ENCODE measurements around the gene BORCS8. TPM values are rescaled to one million over a fixed set of nuclear protein-coding genes. Genes with fewer than 3 reads are reported as not detected.

Gene BORCS8
- total RNA-seq, 1 donor from 2014 or later, result 4.2 TPM

DNA sequence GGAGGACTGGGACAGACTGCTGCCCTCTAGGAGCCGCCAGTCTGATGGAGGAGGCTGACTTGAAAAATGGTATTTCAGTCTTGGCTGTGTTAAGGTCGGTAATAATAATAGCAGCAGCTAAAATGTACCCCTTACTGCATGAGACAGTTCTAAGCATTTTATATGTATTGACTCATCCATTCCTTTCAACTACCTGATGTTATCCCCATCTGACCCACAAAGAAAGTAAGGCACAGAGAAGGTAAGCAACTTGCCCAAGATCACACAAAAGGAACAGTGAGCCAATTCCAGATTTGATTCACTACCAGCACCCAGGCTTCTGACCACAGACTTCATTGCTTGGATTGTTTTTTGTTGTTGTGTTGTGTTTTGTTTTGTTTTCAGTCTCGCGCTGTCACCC, 23.8 kb upstream of the BORCS8 start:
- H3K4me3 ChIP-seq (ENCODE audit: low read length in 3 of 3), result no peak overlapping the region
- peaks cover 41 to 52% (median 43%) of the 10 kb centered on the region in 3 donors for H3K27me3 ChIP-seq (ENCODE audit: control insufficient read depth in 3 of 3, insufficient read depth in 3 of 3, low read length in 3 of 3)
- no peak overlapping the region for H3K27ac ChIP-seq (ENCODE audit: low read depth, low read length)

DNA sequence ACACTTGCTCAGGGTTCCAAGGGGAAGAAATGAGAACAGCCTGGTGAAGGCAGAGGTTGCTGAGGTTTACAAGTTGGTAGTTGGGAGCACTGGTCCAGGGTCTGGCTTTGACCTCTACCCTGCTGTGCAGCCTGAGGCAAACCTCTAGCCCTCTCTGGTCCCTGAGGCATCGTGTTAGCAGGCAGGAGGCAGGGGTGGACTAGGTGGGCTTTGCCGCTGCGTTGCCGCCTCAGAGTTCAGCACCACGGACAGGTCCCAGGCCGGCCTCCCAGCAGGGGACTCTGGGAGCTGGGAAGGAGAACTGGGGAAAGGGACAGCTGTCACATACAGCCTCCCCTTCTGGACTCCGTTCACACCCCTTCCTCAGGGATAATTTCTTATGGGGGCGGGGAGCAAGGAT, 22.9 kb upstream of the BORCS8 start:
- H3K27me3 ChIP-seq (ENCODE audit: control insufficient read depth in 3 of 3, insufficient read depth in 3 of 3, low read length in 3 of 3), result peaks cover 41 to 57% (median 47%) of the 10 kb centered on the region in 3 donors
- H3K27ac ChIP-seq (ENCODE audit: low read depth, low read length), result no peak overlapping the region
- H3K9ac ChIP-seq (ENCODE audit: low read depth in 1 of 3, low read length in 3 of 3), result no peak overlapping the region
- H3K4me3 ChIP-seq (ENCODE audit: low read length in 3 of 3), result no peak overlapping the region
- no peaks in the 10 kb centered on the region for H3K36me3 ChIP-seq (ENCODE audit: control insufficient read depth in 3 of 3, insufficient read depth in 3 of 3, low read length in 3 of 3)
- H3K4me1 ChIP-seq (ENCODE audit: control insufficient read depth in 3 of 3, insufficient read depth in 3 of 3, low read length in 3 of 3), result no peaks in the 10 kb centered on the region
- no peaks in the 10 kb centered on the region for H3K9me3 ChIP-seq (ENCODE audit: control insufficient read depth in 3 of 3, low read length in 3 of 3)

More for the DNA sequence above, 23.8 kb upstream of the BORCS8 start:
- H3K36me3 ChIP-seq (ENCODE audit: control insufficient read depth in 3 of 3, insufficient read depth in 3 of 3, low read length in 3 of 3), result no peaks in the 10 kb centered on the region
- H3K9me3 ChIP-seq (ENCODE audit: control insufficient read depth in 3 of 3, low read length in 3 of 3), result no peaks in the 10 kb centered on the region
- H3K4me1 ChIP-seq (ENCODE audit: control insufficient read depth in 3 of 3, insufficient read depth in 3 of 3, low read length in 3 of 3), result no peaks in the 10 kb centered on the region
- H3K9ac ChIP-seq (ENCODE audit: low read depth in 1 of 3, low read length in 3 of 3), result no peak overlapping the region

DNA sequence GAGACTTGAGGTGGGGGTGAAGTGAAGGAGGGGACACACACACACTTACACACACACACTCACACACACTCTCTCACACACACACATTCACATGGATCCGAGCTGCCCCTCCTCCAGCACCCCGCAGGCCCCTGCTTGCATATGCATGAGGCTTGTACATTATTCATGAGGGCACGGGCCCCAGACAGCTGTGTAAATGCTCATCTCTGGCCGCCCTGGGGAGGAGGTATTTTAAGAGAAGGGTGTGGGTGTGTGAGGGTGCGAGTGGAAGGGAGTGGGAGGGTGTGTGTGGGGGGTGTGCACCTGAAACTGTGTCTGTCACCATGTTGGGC, 22.2 kb upstream of the BORCS8 start:
- H3K9ac ChIP-seq (ENCODE audit: low read depth in 1 of 3, low read length in 3 of 3), result no peak overlapping the region
- H3K27ac ChIP-seq (ENCODE audit: low read depth, low read length), result no peak overlapping the region
- H3K36me3 ChIP-seq (ENCODE audit: control insufficient read depth in 3 of 3, insufficient read depth in 3 of 3, low read length in 3 of 3), result no peaks in the 10 kb centered on the region
- H3K9me3 ChIP-seq (ENCODE audit: control insufficient read depth in 3 of 3, low read length in 3 of 3), result no peaks in the 10 kb centered on the region
- no peak overlapping the region for H3K4me3 ChIP-seq (ENCODE audit: low read length in 3 of 3)
- H3K4me1 ChIP-seq (ENCODE audit: control insufficient read depth in 3 of 3, insufficient read depth in 3 of 3, low read length in 3 of 3), result no peaks in the 10 kb centered on the region
- peaks cover 45 to 61% (median 51%) of the 10 kb centered on the region in 3 donors for H3K27me3 ChIP-seq (ENCODE audit: control insufficient read depth in 3 of 3, insufficient read depth in 3 of 3, low read length in 3 of 3)

DNA sequence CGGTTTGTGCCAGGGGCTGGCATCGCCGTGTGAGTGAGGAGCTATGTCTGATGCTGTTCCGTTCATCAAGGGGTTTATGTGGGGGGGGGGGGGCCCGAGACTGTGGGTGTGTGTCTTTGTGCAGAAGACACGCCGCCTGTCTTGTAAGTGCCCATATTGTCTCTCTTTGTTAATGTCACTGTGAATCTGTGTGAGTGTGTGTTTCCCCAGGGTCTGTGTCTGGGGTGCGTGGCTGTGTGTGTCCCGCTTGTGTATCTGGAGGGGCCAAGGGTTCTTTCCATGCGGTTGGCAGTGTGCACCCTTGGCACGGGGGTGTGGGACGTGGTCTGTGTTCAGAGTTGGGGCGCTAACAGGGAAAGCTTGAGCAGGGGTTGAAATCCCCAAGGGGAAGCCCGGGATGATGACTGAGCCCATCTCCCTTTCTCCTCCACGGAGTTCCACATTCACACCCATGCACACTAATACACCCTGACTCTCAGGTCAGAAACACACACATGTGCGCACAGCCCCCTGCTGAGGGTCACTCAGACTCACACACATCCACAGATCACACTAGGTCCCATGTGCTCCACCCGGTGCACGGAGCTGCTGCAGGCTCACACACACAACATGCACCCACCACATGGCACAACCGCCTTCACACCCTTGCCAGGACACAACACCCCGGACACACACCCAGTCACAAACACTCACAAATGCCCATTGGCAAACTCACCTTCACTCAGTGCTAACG, 21.6 kb upstream of the BORCS8 start:
- Histone ChIP-seq H3K4me1 (ENCODE audit: control insufficient read depth in 3 of 3, insufficient read depth in 3 of 3, low read length in 3 of 3) (no peaks in the 10 kb centered on the region), H3K4me3 (ENCODE audit: low read length in 3 of 3) (no peak overlapping the region), H3K36me3 (ENCODE audit: control insufficient read depth in 3 of 3, insufficient read depth in 3 of 3, low read length in 3 of 3) (no peaks in the 10 kb centered on the region), H3K27me3 (ENCODE audit: control insufficient read depth in 3 of 3, insufficient read depth in 3 of 3, low read length in 3 of 3) (peaks cover 45 to 63% (median 53%) of the 10 kb centered on the region in 3 donors), H3K9me3 (ENCODE audit: control insufficient read depth in 3 of 3, low read length in 3 of 3) (no peaks in the 10 kb centered on the region), H3K27ac (ENCODE audit: low read depth, low read length) (no peak overlapping the region), H3K9ac (ENCODE audit: low read depth in 1 of 3, low read length in 3 of 3) (no peak overlapping the region)

DNA sequence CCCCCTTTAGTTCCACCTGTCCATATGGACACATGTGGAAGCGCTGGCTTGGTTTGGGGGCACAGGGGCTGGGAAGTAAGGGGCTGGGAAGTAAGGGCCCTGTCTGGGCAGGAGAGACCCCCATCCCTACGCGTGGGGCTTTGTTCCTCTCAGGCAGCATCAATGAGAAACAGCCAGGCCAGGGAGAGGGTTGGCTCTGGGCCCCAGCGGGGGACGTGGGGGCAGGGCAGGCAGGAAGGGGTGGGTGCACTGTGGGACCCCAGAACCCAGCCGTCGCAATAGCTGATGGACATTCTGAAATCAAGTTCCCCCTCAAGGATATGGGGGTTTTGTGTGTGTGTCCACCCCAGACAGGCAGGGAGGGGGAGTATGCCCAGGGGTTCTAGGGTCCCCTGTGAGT, 21.0 kb upstream of the BORCS8 start:
- H3K27me3 ChIP-seq (ENCODE audit: control insufficient read depth in 3 of 3, insufficient read depth in 3 of 3, low read length in 3 of 3), result peaks cover 46 to 64% (median 52%) of the 10 kb centered on the region in 3 donors
- no peak overlapping the region for H3K27ac ChIP-seq (ENCODE audit: low read depth, low read length)
- H3K36me3 ChIP-seq (ENCODE audit: control insufficient read depth in 3 of 3, insufficient read depth in 3 of 3, low read length in 3 of 3), result no peaks in the 10 kb centered on the region
- H3K4me1 ChIP-seq (ENCODE audit: control insufficient read depth in 3 of 3, insufficient read depth in 3 of 3, low read length in 3 of 3), result no peaks in the 10 kb centered on the region
- H3K9ac ChIP-seq (ENCODE audit: low read depth in 1 of 3, low read length in 3 of 3), result no peak overlapping the region
- no peak overlapping the region for H3K4me3 ChIP-seq (ENCODE audit: low read length in 3 of 3)
- no peaks in the 10 kb centered on the region for H3K9me3 ChIP-seq (ENCODE audit: control insufficient read depth in 3 of 3, low read length in 3 of 3)

DNA sequence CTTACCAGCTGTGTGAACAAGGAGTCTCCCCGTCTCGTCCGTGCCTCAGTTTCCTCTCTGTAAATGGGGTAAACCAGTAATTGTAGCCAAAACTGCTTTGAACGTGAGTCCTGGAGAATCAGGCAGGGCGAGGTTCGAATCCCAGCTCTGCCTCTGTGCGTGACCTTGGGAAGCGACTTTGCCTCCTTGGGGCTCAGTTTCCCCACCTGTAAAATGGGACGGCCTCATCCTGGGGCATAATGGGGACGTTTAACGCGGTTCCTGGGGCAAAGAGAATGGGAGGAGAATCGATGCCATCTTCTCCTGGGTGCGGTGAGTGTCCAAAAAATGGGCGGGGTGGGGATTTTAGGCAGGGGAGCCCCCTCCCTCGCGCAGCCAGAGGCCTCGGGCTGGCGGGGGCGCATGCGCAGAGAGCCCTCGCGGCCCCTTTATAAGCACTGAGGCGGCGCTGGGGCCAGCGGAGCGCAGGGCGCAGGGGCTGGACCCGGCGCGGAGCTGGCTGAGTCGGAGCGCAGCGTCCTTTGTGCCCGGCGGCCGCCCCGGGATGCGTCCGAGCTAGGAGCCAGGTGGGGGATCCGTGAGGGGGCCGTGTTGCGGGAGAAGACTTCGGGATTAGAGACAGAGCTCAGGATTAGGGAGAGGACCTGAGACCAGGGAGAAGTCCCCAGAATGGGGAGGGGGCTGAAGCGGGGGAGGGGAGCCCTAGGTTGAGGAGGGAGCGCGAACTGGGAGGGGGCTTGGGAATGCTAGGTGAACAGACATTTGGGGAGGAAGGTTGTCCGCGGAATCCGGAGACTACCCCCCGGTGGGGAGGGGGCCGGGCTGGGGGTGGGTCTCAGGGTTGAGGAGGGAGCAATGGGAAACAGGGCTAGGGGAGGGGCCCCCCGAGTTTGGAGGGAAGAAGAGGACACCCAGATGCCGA, 19.8 kb upstream of the BORCS8 start, which contains the start of gene NCAN:
Gene NCAN, plus strand, starts transcription at position 460 of the 922 bp plus-strand sequence. CDS start 4,996 bp downstream, outside the sequence.
- peaks cover 55 to 72% (median 58%) of the 10 kb centered on the region in 3 donors for H3K27me3 ChIP-seq (ENCODE audit: control insufficient read depth in 3 of 3, insufficient read depth in 3 of 3, low read length in 3 of 3)
- H3K36me3 ChIP-seq (ENCODE audit: control insufficient read depth in 3 of 3, insufficient read depth in 3 of 3, low read length in 3 of 3), result no peaks in the 10 kb centered on the region
- no peak within 1 kb of the TSS for H3K27ac ChIP-seq (ENCODE audit: low read depth, low read length)
- no peak within 1 kb of the TSS for H3K9ac ChIP-seq (ENCODE audit: low read depth in 1 of 3, low read length in 3 of 3)
- H3K4me1 ChIP-seq (ENCODE audit: control insufficient read depth in 3 of 3, insufficient read depth in 3 of 3, low read length in 3 of 3), result peaks cover 0 to 5% (median 0%) of the 10 kb centered on the region in 3 donors
- no peak within 1 kb of the TSS for H3K4me3 ChIP-seq (ENCODE audit: low read length in 3 of 3)
- no peaks in the 10 kb centered on the region for H3K9me3 ChIP-seq (ENCODE audit: control insufficient read depth in 3 of 3, low read length in 3 of 3)

DNA sequence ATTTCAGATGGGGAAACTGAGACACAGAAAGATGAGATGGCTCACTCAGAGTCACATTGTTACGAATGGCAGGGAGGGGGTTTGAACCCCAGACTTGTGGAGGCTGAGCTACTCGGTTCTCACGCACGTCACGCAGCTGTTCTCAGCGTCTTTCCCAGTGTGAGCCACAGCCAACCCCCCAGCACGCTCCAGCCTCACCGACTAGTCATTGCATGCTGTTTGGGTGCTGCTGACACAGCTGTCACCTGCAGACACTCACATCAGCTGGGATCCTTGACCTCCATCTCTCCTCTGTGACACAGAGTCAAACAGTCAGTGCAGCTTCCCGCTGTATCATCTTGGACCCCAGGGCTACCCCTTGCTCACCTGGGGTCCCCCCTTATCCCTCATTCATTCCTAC, 17.4 kb upstream of the BORCS8 start:
- H3K27me3 ChIP-seq (ENCODE audit: control insufficient read depth in 3 of 3, insufficient read depth in 3 of 3, low read length in 3 of 3), result peaks cover 56 to 66% (median 60%) of the 10 kb centered on the region in 3 donors
- peaks cover 0 to 5% (median 0%) of the 10 kb centered on the region in 3 donors for H3K4me1 ChIP-seq (ENCODE audit: control insufficient read depth in 3 of 3, insufficient read depth in 3 of 3, low read length in 3 of 3)
- no peak overlapping the region for H3K9ac ChIP-seq (ENCODE audit: low read depth in 1 of 3, low read length in 3 of 3)
- H3K27ac ChIP-seq (ENCODE audit: low read depth, low read length), result no peak overlapping the region
- H3K9me3 ChIP-seq (ENCODE audit: control insufficient read depth in 3 of 3, low read length in 3 of 3), result no peaks in the 10 kb centered on the region
- no peaks in the 10 kb centered on the region for H3K36me3 ChIP-seq (ENCODE audit: control insufficient read depth in 3 of 3, insufficient read depth in 3 of 3, low read length in 3 of 3)
- no peak overlapping the region for H3K4me3 ChIP-seq (ENCODE audit: low read length in 3 of 3)

DNA sequence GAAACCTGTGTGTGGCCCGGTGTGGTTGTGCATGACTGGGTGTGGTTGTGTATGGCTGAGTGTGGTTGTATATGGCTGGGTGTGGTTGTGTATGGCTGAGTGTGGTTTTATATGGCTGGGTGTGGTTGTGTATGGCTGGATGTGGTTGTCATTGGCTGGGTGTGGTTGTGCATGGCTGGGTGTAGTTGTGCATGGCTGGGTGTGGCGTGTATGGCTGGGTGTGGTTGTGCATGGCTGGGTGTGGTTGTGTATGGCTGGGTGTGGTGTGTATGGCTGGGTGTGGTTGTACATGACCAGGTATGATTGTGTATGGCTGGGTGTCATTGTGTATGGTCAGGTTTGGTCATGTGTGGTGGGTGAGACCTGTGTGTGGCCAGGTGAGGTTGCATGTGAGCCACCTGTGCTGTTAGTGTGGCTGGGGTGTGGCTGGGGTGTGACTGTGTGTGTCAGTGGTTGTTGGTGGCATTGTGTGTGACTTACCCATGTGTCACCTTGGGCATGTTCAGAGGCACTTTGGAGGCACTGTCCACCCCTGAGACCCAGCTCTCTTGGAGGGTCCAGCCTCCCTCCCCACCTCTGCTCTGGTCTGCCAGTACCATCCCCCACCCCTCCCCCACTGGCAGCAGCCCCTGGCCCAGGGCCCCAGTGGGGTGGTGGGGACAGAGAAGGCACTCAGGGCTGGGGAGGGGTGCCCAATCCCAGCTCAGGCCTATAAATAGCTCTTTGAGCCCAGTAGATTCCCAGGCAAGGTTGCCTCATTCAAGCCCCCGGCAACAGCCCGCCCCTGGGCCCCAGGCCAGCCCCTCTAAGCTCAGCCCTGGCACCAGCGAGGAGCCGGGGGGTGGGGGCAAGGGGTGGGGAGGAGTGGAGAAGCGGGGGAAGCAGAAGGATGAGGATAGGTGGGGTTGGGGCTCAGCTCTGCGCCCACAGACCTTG, 16.0 kb upstream of the BORCS8 start:
- Histone ChIP-seq H3K27me3 (ENCODE audit: control insufficient read depth in 3 of 3, insufficient read depth in 3 of 3, low read length in 3 of 3) (peaks cover 42 to 54% (median 46%) of the 10 kb centered on the region in 3 donors), H3K4me3 (ENCODE audit: low read length in 3 of 3) (no peak overlapping the region), H3K27ac (ENCODE audit: low read depth, low read length) (no peak overlapping the region), H3K9ac (ENCODE audit: low read depth in 1 of 3, low read length in 3 of 3) (no peak overlapping the region), H3K9me3 (ENCODE audit: control insufficient read depth in 3 of 3, low read length in 3 of 3) (no peaks in the 10 kb centered on the region), H3K4me1 (ENCODE audit: control insufficient read depth in 3 of 3, insufficient read depth in 3 of 3, low read length in 3 of 3) (peaks cover 2 to 6% (median 3%) of the 10 kb centered on the region in 3 donors), H3K36me3 (ENCODE audit: control insufficient read depth in 3 of 3, insufficient read depth in 3 of 3, low read length in 3 of 3) (no peaks in the 10 kb centered on the region)

DNA sequence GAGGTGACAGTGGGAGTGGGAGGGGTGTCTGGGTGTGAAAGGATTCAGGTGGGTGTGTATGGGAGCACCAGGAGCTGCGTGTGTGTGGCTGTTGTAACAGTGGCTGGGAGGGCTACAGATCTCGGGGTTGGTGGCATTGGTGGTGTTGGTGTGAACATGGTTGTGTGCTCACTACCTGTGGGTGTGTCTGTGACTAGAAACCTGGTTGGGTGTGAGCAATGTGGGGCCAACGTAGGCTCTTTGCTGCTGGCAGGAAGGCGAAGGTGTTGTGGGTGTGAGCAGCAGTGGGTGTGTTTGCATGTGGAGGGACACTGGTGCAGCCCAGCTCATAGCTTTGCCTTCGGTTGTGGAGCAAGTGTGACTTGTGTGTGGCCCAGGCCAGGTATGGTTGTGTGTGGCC, 15.0 kb upstream of the BORCS8 start:
- Histone ChIP-seq H3K4me1 (ENCODE audit: control insufficient read depth in 3 of 3, insufficient read depth in 3 of 3, low read length in 3 of 3) (peaks cover 11 to 16% (median 11%) of the 10 kb centered on the region in 3 donors), H3K9ac (ENCODE audit: low read depth in 1 of 3, low read length in 3 of 3) (no peak overlapping the region), H3K9me3 (ENCODE audit: control insufficient read depth in 3 of 3, low read length in 3 of 3) (no peaks in the 10 kb centered on the region), H3K4me3 (ENCODE audit: low read length in 3 of 3) (no peak overlapping the region), H3K36me3 (ENCODE audit: control insufficient read depth in 3 of 3, insufficient read depth in 3 of 3, low read length in 3 of 3) (peaks cover 0 to 6% (median 0%) of the 10 kb centered on the region in 3 donors), H3K27ac (ENCODE audit: low read depth, low read length) (no peak overlapping the region), H3K27me3 (ENCODE audit: control insufficient read depth in 3 of 3, insufficient read depth in 3 of 3, low read length in 3 of 3) (peaks cover 33 to 45% (median 38%) of the 10 kb centered on the region in 3 donors)

Data from skeletal muscle tissue (tissue), 4 donors.